K562 (cell line): ENCODE measurements around the gene UBE2M. TPM values are rescaled to one million over a fixed set of nuclear protein-coding genes. Genes with fewer than 3 reads are reported as not detected.

Experiments used
- ATF3 ChIP-seq, 2 experiments: fragments of 450-650 bp in 1 of 2; sonication (generic) in 1 of 2; formaldehyde crosslinking in 1 of 2; IDR thresholded peaks in 1 of 2; conservative IDR thresholded peaks in 1 of 2; 2 replicates each; pipeline versions ENCODE4 v1.6.1 to v1.8.1; 2016 to 2023; ENCODE audit warnings: mild to moderate bottlenecking in 2 of 2, moderate library complexity in 2 of 2, inconsistent platforms in 1 of 2, missing genetic modification reagents in 1 of 2
- BCLAF1 ChIP-seq, 2 experiments: fragments of 450-650 bp in 1 of 2; IDR thresholded peaks; 2 replicates each; pipeline ENCODE4 v1.6.1; 2011 to 2017; ENCODE audit warnings: low read depth in 2 of 2, antibody characterized with exemption in 1 of 2, borderline replicate concordance in 1 of 2, low read length in 1 of 2, mild to moderate bottlenecking in 1 of 2, mixed read lengths in 1 of 2; ENCODE audit not compliant: control insufficient read depth in 1 of 2
- BRD4 ChIP-seq: fragments of 200-600 bp; sonication (generic); IDR thresholded peaks from 2 replicates; pipeline ENCODE4 v1.6.1; 2017; ENCODE audit warnings: inconsistent platforms
- CBX8 ChIP-seq: fragments of 200-600 bp; sonication (generic); IDR thresholded peaks from 2 replicates; pipeline ENCODE4 v1.6.1; 2012; ENCODE audit warnings: borderline replicate concordance, mixed run types, low read depth, mild to moderate bottlenecking, moderate library complexity, mixed read lengths, low read length, control low read depth, inconsistent platforms; ENCODE audit not compliant: poor library complexity, severe bottlenecking; ENCODE audit errors: extremely low read depth
- CHAMP1 ChIP-seq: fragments of 450-650 bp; IDR thresholded peaks from 2 replicates; pipeline ENCODE4 v1.6.1; 2016; ENCODE audit warnings: mild to moderate bottlenecking
- COPS2 ChIP-seq: fragments of 450-650 bp; conservative IDR thresholded peaks from 2 replicates; pipeline ENCODE4 v1.6.1; 2016; ENCODE audit warnings: mild to moderate bottlenecking, moderate library complexity
- FOXJ3 ChIP-seq: sonication (generic); formaldehyde crosslinking; IDR thresholded peaks from 2 replicates; pipeline ENCODE4 v1.4.0; 2020; ENCODE audit warnings: mild to moderate bottlenecking, missing genetic modification reagents
- JUN ChIP-seq, 2 experiments: sonication (generic) in 1 of 2; formaldehyde crosslinking in 1 of 2; IDR thresholded peaks; 2 replicates each; pipeline versions ENCODE4 v1.6.1 to v1.8.0; 2012 to 2022; ENCODE audit warnings: borderline replicate concordance in 2 of 2, mild to moderate bottlenecking in 2 of 2, improper control_type of control experiment in 1 of 2, low read depth in 1 of 2, low read length in 1 of 2, missing genetic modification reagents in 1 of 2
- NCOA6 ChIP-seq: fragments of 450-650 bp; IDR thresholded peaks from 2 replicates; pipeline ENCODE4 v1.6.1; 2017; ENCODE audit warnings: mild to moderate bottlenecking
- POLR2G ChIP-seq: fragments of 200-400 bp; formaldehyde crosslinking; IDR thresholded peaks from 2 replicates; pipeline ENCODE4 v1.6.1; 2017; ENCODE audit warnings: low read depth, mild to moderate bottlenecking, antibody characterized with exemption, low read length, moderate library complexity
- POLR2H ChIP-seq: IDR thresholded peaks from 2 replicates; pipeline ENCODE4 v1.6.1; 2016; ENCODE audit warnings: missing genetic modification characterization, low read depth, mild to moderate bottlenecking, control low read depth, missing compliant biosample characterization, moderate library complexity
- PRDM10 ChIP-seq: fragments of 450-650 bp; IDR thresholded peaks from 2 replicates; pipeline ENCODE4 v1.6.1; 2018; ENCODE audit not compliant: partially characterized antibody
- ZKSCAN8 ChIP-seq: fragments of 200-800 bp; sonication (Bioruptor generic); IDR thresholded peaks from 2 replicates; pipeline ENCODE4 v1.6.1; 2016; ENCODE audit warnings: missing genetic modification characterization, missing compliant biosample characterization
- ZNF347 ChIP-seq: fragments of 450-650 bp; formaldehyde crosslinking; IDR thresholded peaks from 2 replicates; pipeline ENCODE4 v1.4.0; 2020; ENCODE audit warnings: low read depth, mild to moderate bottlenecking, moderate library complexity
- polyA plus RNA-seq, 8 experiments: library from polyadenylated mRNA; depleted of rRNA in 4 of 8; stranded (reverse) in 5 of 8; unstranded in 3 of 8; fragments of >200 nt; fragmentation: Nextera tagmentation in 2 of 8; fragmentation: Illumina TruSeq in 1 of 8; extraction: Ambion mirVana in 2 of 8; extraction: Trizol in 1 of 8; gene quantifications; 2 replicates each; pipeline versions ENCODE4 v1.2.1 to v1.2.3, GENCODE V29; 2011 to 2014; ENCODE audit warnings: inconsistent platforms in 1 of 8, missing spikeins in 1 of 8
- total RNA-seq, 7 experiments: library from RNA; depleted of rRNA in 6 of 7; stranded (reverse); fragments of >200 nt in 6 of 7; fragmentation: Illumina TruSeq in 2 of 7; extraction: Trizol in 2 of 7; gene quantifications; 2 replicates each; pipeline versions ENCODE4 v1.2.1 to v1.2.3, GENCODE V29; 2011 to 2021; ENCODE audit warnings: low replicate concordance in 1 of 7

The UBE2M gene
- total and polyA plus RNA-seq, 9 of the 15 experiments (the other 6 are each of a cell fraction or from before 2014, with no cell fraction given), result 0.92 to 163 (median 85.7) TPM

- no peak for TF ChIP-seq PRDM10
- TF ChIP-seq COPS2, result no peak
- peak; percentile 85 for TF ChIP-seq POLR2H
- TF ChIP-seq BRD4, result no peak
- TF ChIP-seq JUN (IDR thresholded peaks at IDR 0.05; ENCODE audit: borderline replicate concordance, low read depth, low read length), result peak; percentile 46; the same call in 1 of the 2 replicates
- no peak for TF ChIP-seq JUN (CRISPR knock-in tag; IDR thresholded peaks at IDR 0.05; ENCODE audit: borderline replicate concordance)
- TF ChIP-seq ATF3 (IDR thresholded peaks at IDR 0.05), result peak; percentile 87
- TF ChIP-seq ATF3 (CRISPR knock-in tag; conservative IDR thresholded peaks at IDR 0.05), result peak; percentile 15; the same call in 1 of the 2 replicates
- TF ChIP-seq CBX8, result no peak
- peak; percentile 94 for TF ChIP-seq POLR2G
- TF ChIP-seq CHAMP1, result no peak
- TF ChIP-seq NCOA6, result no peak
- no peak for TF ChIP-seq ZNF347 (CRISPR knock-in tag)
- TF ChIP-seq BCLAF1 (IDR thresholded peaks at IDR 0.05; ENCODE audit: borderline replicate concordance in 1 of 2, control insufficient read depth in 1 of 2, low read depth in 2 of 2, low read length in 1 of 2), result peak in 1 of 2 experiments; percentile 69; a peak in 1 of 4 replicates
- TF ChIP-seq FOXJ3, result no peak
- TF ChIP-seq ZKSCAN8 (CRISPR knock-in tag), result no peak
These were observed 3.7 kb downstream of the UBE2M start, which contains the start of gene CHMP2A (continued) for GRCh38 chr19:58554494-58555368.
